ENCODE data around the gene TMEM181.
A peak's percentile ranks its signal among the peaks of the same experiment; 100 is the strongest.
"Not testable (repeated sequence)": the region's sequence is repeated elsewhere in the genome, so short reads cannot be mapped to it uniquely, and the experiment has no call there.

TMEM181 gene

GRCh38 chr6:158627168-158627939, 67.5 kb downstream of the TMEM181 start:
- peak in 2 of 42 donors; percentile 18 to 33 for DNase-seq
- intact Hi-C loops (cut with DNase I), result no loop called here

GRCh38 chr6:158627940-158628211, 68.0 kb downstream of the TMEM181 start:
- intact Hi-C loops (cut with DNase I), result no loop called here
- peak in 2 of 42 donors; percentile 26 to 36 for DNase-seq

GRCh38 chr6:158628542-158628941, 68.7 kb downstream of the TMEM181 start:
- peak in 3 of 42 donors; percentile 20 to 34 (median 28) for DNase-seq
- intact Hi-C loops (cut with DNase I), result no loop called here

GRCh38 chr6:158629367-158630221, 69.7 kb downstream of the TMEM181 start:
- peak in 4 of 42 donors; percentile 11 to 40 (median 27) for DNase-seq
- intact Hi-C loops (cut with DNase I), result no loop called here

GRCh38 chr6:158630938-158631616, 71.2 kb downstream of the TMEM181 start:
- peak in 5 of 42 donors; percentile 12 to 49 (median 39) for DNase-seq
- intact Hi-C loops (cut with DNase I), result no loop called here

- intact Hi-C loops (cut with DNase I), result no loop called here
- DNase-seq, result peak in 4 of 42 donors; percentile 12 to 46 (median 33)
Measured at GRCh38 chr6:158631678-158632537, 72.0 kb downstream of the TMEM181 start.

GRCh38 chr6:158632538-158633119, 72.7 kb downstream of the TMEM181 start:
- DNase-seq, result peak in 1 of 42 donors; percentile 13
- intact Hi-C loops (cut with DNase I), result not testable (repeated sequence)

GRCh38 chr6:158633127-158633526, 73.2 kb downstream of the TMEM181 start:
- intact Hi-C loops (cut with DNase I), result no loop called here
- DNase-seq, result peak in 2 of 42 donors; percentile 17 to 33

- DNase-seq, result peak in 1 of 42 donors; percentile 29
- intact Hi-C loops (cut with DNase I), result no loop called here
Measured at GRCh38 chr6:158634695-158635426, 75.0 kb downstream of the TMEM181 start.

GRCh38 chr6:158635427-158636073, 75.7 kb downstream of the TMEM181 start:
- DNase-seq, result peak in 1 of 42 donors; percentile 33
- intact Hi-C loops (cut with DNase I), result no loop called here

- no peak for DNase-seq
- intact Hi-C loops (cut with DNase I), result no loop called here
Measured at GRCh38 chr6:158636778-158637177, 76.9 kb downstream of the TMEM181 start.

GRCh38 chr6:158638324-158638854, 78.5 kb downstream of the TMEM181 start:
- DNase-seq, result peak in 1 of 42 donors; percentile 21
- intact Hi-C loops (cut with DNase I), result no loop called here

GRCh38 chr6:158639056-158639455, 79.2 kb downstream of the TMEM181 start:
- peak in 1 of 42 donors; percentile 20 for DNase-seq
- intact Hi-C loops (cut with DNase I), result no loop called here

- intact Hi-C loops (cut with DNase I), result no loop called here
Measured at GRCh38 chr6:158640519-158640918, 80.6 kb downstream of the TMEM181 start.

GRCh38 chr6:158642097-158642601, 82.3 kb downstream of the TMEM181 start:
- peak in 2 of 42 donors; percentile 16 to 34 for DNase-seq

More at GRCh38 chr6:158640519-158640918, 80.6 kb downstream of the TMEM181 start:
- DNase-seq, result peak in 1 of 42 donors; percentile 36

GRCh38 chr6:158643836-158644230, 83.9 kb downstream of the TMEM181 start:
- no peak for DNase-seq
- intact Hi-C loops (cut with DNase I), result no loop called here

More at GRCh38 chr6:158642097-158642601, 82.3 kb downstream of the TMEM181 start:
- intact Hi-C loops (cut with DNase I), result no loop called here

All from head of caudate nucleus (tissue), 42 donors.